ENCODE results near the gene NPHP1.
"Not testable (repeated sequence)": the region's sequence is repeated elsewhere in the genome, so short reads cannot be mapped to it uniquely, and the experiment has no call there.

The NPHP1 gene

DNA sequence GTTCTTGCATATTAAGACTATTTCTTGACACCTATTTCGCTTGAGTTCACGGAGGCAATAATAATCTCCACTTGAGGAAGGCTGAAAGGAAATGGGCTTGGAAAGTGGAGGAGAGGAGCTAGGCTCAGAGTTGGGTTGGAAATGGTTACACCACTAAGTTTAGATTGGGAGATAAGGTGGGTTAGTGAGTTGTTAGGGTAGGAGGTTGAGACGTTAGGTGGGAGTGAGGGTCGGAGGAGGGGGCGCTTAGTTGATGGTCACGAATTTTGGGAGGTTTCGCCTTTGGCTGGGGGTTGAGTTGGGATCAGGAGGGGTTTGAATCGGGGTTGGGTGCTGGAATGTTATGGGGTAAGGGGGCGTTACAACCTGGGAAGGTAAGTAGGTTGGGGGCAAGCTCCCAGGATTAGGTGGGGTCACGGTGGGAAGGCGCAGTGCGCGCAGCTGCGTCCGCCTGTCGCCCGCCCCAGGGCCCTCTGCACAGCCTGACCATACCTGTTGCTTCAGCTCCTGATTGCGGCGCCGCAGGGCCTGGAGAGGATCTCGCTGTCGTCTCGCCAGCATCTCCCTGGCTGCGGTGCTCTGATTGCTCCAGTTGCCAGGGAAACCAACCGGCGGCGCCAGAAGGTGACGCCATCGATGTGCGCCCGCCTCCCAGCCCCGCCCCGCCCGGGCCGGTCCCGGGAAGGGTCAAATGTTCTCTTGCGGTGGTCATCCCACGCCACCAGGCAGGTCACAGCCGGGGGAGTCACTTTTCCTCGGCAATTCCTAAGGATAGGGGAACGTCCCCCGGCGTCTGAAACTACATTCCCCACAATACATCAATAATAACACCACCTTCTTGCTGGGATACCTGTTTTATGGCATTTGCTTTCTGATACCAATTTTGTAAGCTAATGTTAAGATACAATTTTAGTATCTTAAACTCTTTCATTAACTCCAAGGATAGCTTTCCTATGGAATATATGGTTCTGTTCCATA is at the start of gene NPHP1:
Gene NPHP1 (minus strand): TSS at position 606 of the 978 bp plus-strand sequence. CDS start 45 bp downstream, at position 561.
- DNase-seq (ENCODE audit: low read depth in 2 of 3, low spot score in 2 of 3): peak; percentile 65 to 84 (median 68)

DNA sequence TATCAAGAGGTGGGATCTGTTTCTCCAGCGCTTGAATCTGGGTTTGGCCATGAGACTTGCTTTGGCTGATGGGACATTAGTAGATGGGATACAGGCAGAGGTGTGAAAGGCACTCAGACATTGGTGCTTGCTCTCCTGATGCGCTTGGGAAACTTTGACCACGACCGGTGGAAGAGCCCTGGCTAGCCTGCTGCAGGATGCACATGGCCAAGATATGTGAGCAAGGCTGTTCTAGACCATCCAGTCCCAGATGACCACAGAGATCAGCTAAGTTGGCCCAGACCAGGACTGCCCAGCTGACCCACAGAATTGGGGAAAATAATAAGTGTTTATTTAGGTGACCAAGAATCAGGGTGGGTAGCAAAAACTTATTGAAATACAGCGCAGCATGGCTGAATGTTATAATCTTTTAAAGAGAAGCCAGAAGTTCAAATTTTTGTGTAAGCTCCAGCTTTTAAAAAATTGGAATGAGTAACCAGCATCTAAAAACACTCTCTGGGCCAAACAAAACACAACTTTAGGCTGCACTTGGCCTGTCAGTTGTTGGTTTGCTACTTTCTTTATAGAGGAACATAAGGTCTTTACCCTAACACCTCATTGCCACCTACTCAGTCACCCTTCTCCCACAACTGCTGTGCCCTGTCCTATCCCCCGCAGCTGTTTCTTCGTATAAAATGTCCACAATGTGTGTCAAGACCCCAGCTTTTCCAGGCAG is 43.4 kb upstream of the NPHP1 start:
- DNase-seq (ENCODE audit: low read depth in 2 of 3, low spot score in 2 of 3): not testable (repeated sequence)

DNA sequence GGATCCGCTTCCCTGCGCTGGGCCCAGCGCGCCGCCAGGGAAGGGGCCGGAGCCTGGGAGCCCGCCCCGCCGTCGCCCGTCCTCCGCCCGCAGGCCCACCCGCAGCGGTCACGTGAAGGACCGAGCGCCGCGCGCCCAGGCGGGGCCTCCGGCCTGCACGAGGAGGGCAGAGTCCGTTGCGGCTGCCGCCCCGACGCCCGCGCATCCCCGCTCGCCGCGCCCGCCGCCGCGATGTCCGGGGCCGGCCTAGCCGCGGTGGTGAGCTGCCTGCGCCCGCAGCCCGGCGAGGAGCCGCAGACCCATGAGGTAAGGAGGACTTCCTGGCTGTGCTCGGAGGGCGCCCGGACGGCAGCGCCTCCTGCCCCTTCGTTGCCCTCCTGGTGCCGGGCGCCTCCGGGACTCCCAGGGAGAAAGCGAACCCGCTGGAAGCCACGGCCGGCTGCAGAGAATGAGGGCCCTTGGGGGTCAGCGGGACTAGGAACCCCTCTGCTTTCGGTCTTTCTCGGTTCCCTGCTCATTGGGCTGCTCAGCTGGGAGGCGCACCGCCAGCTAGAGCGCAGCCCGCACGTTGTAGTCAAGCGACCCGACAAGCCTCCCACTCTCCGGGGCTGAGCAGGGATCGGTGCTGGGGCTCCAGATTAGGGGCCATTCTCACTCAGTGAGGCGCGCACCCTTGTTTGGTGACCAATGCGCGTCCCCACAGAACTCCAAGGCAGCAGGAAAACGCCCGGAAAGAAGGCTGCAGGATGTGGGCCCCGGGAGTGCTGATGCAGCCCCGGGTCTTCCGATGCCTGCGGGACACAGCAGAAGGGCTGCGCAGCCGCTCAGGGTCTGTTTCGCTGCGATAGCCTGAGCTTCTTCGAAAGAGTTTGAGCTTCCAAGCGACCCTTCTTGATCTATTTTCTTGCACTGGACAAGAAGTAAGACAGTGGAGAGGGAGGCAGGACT is 40.9 kb upstream of the NPHP1 start:
- not testable (repeated sequence) for DNase-seq (ENCODE audit: low read depth in 2 of 3, low spot score in 2 of 3)

DNA sequence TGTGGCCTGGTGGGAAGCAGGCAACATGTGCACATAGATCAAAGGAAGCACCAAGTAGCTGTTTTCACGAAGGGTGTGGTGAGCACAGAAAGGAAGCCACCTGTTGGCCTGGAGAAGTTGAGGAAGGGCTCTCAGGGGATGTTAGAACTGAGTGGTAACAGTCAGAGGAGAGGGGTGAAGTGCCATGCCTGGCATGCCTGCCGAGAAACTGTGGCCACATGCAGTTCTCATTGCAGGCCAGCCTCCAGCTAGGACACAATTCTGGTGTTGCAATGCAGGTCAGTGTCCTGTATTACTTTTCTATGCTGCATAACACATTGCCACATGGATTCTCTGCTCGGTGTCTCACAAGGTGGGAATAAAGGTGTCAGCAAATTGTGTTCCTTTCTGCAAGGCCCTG is 38.5 kb upstream of the NPHP1 start:
- DNase-seq (ENCODE audit: low read depth in 2 of 3, low spot score in 2 of 3): not testable (repeated sequence)

DNA sequence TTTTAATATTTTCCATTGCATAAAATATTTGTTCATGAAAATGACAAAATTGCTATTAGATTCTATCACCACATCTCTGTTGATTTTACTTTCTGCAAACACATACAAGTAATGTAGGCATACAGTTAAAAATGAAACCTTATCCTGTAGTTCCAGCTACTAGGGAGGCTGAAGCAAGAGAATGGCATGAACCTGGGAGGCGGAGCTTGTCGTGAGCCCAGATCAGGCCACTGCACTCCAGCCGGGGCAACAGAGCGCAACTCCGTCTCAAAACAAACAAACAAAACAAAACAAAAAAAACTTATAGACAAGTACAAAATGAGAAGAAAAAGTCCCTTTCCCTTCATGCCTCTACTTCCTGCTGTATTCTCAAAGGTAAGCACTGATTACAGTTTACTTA is 29.7 kb upstream of the NPHP1 start:
- not testable (repeated sequence) for DNase-seq (ENCODE audit: low read depth in 2 of 3, low spot score in 2 of 3)

DNA sequence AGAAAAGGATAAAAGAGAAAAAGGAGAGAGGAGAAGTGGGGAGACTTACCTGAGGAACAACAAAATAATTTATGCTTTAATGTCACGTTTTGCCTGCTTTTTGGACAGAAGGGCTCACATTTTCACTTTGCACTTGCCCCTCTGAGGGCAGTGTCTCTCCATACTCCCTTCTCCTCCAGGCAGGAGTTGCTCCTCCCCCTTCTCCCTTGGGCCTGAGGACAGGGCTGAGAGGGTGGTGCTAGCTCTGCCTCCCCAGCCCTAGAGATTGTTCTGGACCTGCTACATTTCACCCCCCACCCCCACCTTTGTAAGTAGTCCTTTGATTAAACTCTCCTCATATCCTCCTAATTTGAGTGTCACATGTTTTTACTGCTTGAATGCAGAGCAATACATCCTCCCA is 25.1 kb upstream of the NPHP1 start:
- DNase-seq (ENCODE audit: low read depth in 2 of 3, low spot score in 2 of 3): not testable (repeated sequence)

DNA sequence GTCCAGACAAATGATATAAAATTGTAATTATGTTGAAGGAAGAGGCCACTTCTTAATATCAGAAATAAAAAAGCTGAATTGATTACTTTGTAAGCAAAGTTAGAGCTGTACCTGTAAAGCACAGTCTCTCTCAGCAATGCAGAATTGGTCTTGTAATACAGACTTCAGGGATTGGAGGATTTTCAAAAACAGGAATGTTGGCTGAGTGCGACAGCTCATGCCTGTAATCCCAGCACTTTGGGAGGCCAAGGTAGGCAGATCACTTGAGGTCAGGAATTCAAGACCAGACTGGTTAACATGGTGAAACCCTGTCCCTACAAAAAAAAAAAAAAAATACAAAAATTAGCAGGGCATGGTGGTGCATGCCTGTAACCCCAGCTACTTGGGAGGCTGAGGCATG is 17.8 kb upstream of the NPHP1 start:
- DNase-seq (ENCODE audit: low read depth in 2 of 3, low spot score in 2 of 3): not testable (repeated sequence)

DNA sequence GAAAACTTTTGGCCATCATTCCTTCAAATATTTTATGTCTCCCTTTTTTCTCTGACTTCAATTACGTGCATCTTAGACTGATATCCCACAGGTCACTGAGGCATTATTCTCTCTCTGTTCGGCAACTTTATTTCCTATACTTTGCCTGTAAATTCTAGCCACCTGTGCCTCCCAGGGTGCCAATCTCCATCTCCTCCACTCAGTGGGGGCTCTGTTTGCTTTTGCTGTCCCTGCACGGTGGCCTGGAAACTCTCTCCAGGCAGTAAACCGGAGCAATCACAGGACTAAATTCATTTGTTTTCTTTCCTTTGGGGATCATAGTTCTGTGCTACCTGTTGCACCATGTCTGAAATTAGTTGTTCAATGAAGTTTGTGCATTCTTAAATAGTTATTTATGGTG is 17.1 kb upstream of the NPHP1 start:
- no peak for DNase-seq (ENCODE audit: low read depth in 2 of 3, low spot score in 2 of 3)

DNA sequence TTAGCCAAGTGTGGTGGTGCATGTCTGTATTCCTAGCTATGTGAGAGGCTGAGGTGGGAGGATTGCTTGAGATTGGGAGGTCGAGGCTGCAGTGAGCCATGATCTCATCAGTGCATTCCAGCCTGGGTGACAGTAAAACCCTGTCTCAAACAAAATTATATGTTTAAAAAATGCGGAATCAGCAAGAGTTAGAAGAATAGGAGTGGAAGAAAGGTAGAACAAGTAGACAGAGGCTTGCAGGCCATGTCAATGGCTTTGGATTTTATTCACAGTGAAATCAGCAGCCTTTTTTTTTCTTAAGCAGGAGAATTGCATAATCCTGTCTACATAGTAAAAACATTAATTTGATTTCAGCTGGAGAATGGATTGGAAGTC is 15.4 kb upstream of the NPHP1 start:
- no peak for DNase-seq (ENCODE audit: low read depth in 2 of 3, low spot score in 2 of 3)

DNA sequence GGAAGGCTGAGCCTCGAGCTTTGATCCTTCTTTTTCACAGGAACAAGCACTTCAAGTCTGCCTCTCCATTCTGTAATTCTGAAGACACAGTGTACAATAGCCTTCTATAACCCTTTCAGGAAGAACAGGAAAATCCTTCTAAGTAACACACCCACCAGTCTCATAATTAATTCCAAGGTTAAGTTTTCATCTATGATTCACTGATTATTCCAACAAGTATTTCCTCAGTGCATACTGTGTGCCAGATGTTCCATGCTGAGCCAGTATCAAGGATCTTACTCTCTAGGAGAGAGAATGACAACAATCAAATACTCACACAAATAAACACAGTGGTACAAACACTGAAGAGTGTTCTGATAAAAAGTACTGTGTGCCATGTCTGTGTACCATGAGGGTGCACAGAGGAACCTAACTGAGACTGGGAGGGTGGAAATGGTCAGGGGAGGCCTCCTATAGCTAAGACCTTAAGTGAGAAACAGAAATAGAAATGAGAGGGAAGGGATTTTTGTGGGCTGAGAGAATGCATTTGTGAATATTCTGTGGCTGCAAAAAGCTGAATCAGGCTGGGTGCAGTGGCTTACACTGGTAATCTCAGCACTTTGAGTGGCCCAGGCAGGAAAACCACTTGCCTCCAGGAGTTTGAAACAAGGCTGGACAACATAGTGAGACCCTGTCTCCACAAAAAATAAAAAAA is 14.8 kb upstream of the NPHP1 start:
- no peak for DNase-seq (ENCODE audit: low read depth in 2 of 3, low spot score in 2 of 3)

DNA sequence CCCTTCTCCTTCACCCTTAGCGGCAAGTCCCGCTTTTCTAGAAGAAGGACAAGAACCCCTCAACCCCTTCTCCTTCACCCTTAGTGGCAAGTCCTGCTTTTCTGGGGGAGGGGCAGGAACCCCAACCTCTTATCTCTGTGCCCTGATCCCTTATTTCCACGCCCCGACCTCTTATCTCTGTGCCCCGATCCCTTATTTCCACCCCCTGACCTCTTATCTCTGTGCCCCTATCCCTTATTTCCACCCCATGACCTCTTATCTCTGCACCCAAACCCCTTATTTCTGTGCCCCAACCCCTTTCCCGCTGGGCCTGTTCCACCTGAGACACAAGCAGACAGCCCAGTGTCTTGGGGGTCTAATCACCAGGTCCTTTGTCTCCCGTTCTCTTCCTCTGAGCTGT is 14.1 kb upstream of the NPHP1 start:
- DNase-seq (ENCODE audit: low read depth in 2 of 3, low spot score in 2 of 3): not testable (repeated sequence)

DNA sequence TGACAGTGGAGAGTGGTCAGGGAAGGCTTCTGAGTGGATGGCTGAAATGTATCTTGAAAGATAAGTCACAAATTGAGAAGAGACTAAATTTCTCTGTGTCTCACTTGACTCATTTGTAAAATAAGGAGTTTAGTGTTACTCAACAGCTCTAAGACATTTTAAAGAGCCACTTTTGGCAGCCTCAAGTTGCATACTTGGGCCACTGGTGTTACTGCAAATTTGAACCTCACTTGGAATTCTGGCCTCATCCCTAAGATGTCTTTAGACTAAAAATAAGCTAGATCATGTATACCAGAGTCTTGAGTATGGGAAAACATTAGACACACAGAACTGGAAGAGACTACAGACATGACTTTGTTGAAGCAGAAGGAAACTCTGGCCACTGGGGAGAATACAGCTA is 12.0 kb upstream of the NPHP1 start:
- no peak for DNase-seq (ENCODE audit: low read depth in 2 of 3, low spot score in 2 of 3)

DNA sequence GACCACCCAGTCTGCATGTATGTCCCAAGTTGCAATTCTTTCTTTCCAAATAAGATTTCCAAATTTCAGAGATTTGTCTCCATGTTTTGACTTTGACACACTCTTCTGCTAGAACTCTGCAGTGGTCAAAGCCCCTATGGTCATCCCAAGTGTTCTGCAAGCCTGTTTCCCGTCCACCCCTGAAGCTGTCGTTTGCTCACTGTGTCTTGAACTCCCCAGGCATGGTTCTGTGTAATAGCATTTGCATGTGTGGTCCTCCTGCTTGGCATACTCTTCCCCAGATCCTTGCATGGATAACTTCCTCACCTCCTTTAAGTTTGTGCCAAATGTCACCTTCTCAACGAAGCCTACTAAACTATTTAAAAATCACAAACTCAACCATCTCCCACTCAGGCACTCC is 11.4 kb upstream of the NPHP1 start:
- no peak for DNase-seq (ENCODE audit: low read depth in 2 of 3, low spot score in 2 of 3)

DNA sequence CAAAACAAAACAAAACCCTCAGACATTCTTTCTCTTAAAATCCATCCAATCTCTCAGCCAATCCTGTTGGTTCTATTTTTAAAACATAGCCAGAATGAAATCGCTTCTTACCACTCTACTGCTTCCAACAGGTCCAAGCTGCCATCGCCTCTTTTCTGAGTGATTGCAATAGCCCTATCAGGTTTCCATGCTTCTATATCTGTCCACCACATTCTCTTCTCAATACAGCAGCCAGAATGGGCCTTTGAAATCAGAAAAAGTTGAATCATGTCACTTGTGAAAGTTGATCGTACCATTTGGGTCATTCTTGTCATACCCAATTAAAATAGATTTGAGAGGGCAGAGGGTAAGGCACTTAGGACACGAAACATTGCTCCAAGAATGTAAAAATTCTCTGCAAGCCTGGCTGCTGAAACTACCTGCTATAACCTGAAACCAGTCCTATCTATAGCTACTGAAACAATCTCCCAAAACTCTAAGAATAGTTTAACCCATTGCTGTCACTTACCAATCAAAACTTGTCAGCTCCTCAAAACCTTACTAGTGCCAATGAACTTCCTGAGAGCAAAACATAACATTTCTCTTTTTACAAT is 10.8 kb upstream of the NPHP1 start:
- DNase-seq (ENCODE audit: low read depth in 2 of 3, low spot score in 2 of 3): no peak

DNA sequence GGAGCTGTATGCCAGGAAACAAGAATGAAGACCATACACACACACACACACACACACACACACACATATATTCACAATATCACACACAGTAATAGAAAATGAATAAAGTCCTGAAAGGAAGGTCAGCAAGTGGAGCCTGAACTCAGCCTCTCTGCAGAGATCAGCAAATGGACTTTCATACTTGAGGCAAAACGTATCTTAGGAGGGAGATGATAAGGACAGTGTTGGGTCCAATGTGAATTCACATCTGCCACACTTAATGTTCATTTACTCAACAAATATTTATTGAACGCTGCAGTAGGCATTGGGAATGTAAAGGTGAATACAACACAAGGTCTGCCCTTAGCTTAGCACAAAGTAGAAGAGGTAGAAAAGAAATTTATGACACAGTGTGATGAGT is 10.3 kb upstream of the NPHP1 start:
- no peak for DNase-seq (ENCODE audit: low read depth in 2 of 3, low spot score in 2 of 3)

DNA sequence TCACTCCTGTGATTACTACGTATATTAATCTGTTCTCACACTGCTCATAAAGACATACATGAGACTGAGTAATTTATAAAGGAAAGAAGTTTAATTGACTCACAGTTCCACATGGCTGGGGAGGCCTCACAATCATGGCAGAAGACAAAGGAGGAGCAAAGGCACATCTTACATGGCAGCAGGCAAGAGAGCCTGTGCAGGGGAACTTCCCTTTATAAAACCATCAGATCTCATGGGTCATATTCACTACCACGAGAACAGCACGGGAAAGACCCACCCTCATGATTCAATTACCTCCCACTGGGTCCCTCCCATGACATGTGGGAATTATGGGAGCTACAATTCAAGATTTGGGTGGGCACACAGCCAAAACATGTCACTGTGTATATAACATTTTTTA is 8.7 kb upstream of the NPHP1 start:
- DNase-seq (ENCODE audit: low read depth in 2 of 3, low spot score in 2 of 3): not testable (repeated sequence)

DNA sequence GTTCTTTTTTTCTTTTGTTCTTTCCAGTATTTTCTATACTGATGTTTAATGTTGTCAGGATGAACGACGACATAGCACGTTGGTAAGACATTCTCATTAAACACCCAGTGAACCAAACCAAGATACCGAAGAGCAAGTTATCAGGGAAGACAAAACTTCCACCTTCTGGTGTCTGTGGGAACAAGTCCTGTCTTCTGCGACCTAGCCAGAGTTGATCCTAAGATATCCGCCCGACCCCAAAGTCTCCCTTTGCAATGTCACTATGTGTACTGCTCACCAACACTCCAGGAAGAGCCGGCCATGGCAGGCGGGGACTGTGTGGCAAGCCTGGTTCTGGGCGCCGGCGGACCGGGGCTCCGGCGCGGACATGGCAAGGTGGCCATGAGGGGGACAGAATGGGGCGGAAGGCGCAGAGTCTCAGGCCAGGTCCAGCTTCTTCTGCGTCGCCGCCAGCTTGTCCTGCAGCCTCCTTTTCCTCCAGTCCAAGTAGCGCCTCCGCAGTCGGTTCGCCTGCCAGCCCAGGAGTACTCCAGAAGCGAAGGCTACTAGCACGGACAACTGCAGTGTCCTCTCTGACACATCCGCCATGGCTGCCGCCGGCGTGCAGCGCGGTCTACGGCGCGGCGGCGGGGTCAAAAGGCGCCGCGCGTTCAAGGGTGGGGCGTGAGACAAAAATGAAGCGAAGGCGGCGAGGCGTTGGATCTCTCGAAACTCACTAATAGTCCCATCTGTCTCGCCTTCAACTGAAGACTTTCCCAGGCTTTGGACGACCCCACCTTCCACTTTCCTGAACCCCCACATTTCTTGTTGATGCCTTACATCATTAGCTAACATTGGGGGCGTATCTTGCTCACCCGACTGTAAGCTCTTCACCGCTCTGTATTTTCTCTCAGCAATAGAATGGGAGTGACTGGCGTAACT is 7.4 kb upstream of the NPHP1 start, which contains the start of gene MTLN:
Gene MTLN (minus strand): TSS at position 610 of the 921 bp plus-strand sequence. CDS start 22 bp downstream, at position 588.
- peak; percentile 18 to 52 (median 48) for DNase-seq (ENCODE audit: low read depth in 2 of 3, low spot score in 2 of 3)

DNA sequence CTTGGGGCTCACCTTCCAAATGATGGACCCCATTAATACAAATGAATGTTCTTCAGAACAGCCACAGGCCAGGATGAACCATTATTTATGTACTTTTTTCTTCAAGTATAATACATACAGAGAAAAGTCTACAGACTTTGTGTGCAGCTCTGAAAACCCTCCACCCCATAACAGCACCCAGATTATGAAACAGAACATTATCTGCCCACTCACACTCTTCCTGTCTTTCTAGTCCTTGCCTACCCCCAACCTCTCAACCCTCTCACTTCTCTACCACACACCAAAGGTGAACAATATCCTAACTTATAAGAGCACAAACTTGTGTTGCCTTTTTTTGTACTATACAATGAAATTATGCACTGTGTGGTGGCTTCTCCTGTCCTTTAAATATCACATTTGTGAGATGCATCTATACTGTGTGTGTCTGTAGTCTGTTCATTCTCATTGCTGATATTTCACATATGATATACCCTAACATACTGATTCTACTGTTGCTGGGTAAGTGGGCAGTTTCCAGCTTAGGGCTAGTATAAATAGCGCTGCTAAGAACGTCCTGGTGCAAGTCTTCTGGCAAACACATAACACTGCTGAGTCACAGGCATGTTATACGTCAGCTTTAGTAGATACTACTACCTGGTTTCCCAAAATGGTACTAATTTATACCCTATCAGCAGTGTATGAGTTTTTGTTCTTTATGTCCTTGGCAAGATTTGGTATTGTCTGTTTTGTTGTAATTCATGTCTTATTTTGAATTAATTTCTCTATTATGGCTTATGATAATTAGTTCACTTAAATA is 1.0 kb upstream of the NPHP1 start:
- DNase-seq (ENCODE audit: low read depth in 2 of 3, low spot score in 2 of 3): no peak

Measured in activated CD8-positive, alpha-beta memory T cell treated with anti-CD3 and anti-CD28 coated beads for 48 hours (primary cell).